ENCODE data around the gene WDR43.
A peak's percentile ranks its signal among the peaks of the same experiment; 100 is the strongest.

Gene WDR43

GRCh38 chr2:28904802-28905457 lies 10.5 kb downstream of the WDR43 start:
- Histone ChIP-seq H3K36me3 (peaks cover 76% of the 10 kb centered on the region), H3K27me3 (ENCODE audit: insufficient read depth, low read depth, severe bottlenecking) (no peaks in the 10 kb centered on the region), H3K4me3 (ENCODE audit: low read depth, low read length) (no peak overlapping the region), H3K27ac (no peak overlapping the region), H3K9me3 (ENCODE audit: severe bottlenecking) (no peaks in the 10 kb centered on the region)
- no peak for TF ChIP-seq CTCF (IDR thresholded peaks at IDR 0.05; ENCODE audit: low read depth, low read length)
- DNase-seq = no peak

GRCh38 chr2:28905533-28905932 lies 11.1 kb downstream of the WDR43 start:
- Histone ChIP-seq H3K27me3 (ENCODE audit: insufficient read depth, low read depth, severe bottlenecking) (no peaks in the 10 kb centered on the region), H3K27ac (no peak overlapping the region), H3K9me3 (ENCODE audit: severe bottlenecking) (no peaks in the 10 kb centered on the region), H3K4me3 (ENCODE audit: low read depth, low read length) (no peak overlapping the region), H3K36me3 (peaks cover 76% of the 10 kb centered on the region)
- TF ChIP-seq CTCF (IDR thresholded peaks at IDR 0.05; ENCODE audit: low read depth, low read length) = no peak
- DNase-seq = no peak

- TF ChIP-seq CTCF (IDR thresholded peaks at IDR 0.05; ENCODE audit: low read depth, low read length) = no peak
- Histone ChIP-seq H3K27me3 (ENCODE audit: insufficient read depth, low read depth, severe bottlenecking) (no peaks in the 10 kb centered on the region), H3K36me3 (peaks cover 84% of the 10 kb centered on the region), H3K4me3 (ENCODE audit: low read depth, low read length) (no peak overlapping the region), H3K9me3 (ENCODE audit: severe bottlenecking) (no peaks in the 10 kb centered on the region), H3K27ac (no peak overlapping the region)
- DNase-seq = no peak
Measured at GRCh38 chr2:28906376-28906775, 11.9 kb downstream of the WDR43 start.

GRCh38 chr2:28906821-28907220 lies 12.4 kb downstream of the WDR43 start:
- Histone ChIP-seq H3K36me3 (peaks cover 87% of the 10 kb centered on the region), H3K4me3 (ENCODE audit: low read depth, low read length) (no peak overlapping the region), H3K9me3 (ENCODE audit: severe bottlenecking) (no peaks in the 10 kb centered on the region), H3K27ac (no peak overlapping the region), H3K27me3 (ENCODE audit: insufficient read depth, low read depth, severe bottlenecking) (no peaks in the 10 kb centered on the region)
- no peak for DNase-seq
- no peak for TF ChIP-seq CTCF (IDR thresholded peaks at IDR 0.05; ENCODE audit: low read depth, low read length)

DNA sequence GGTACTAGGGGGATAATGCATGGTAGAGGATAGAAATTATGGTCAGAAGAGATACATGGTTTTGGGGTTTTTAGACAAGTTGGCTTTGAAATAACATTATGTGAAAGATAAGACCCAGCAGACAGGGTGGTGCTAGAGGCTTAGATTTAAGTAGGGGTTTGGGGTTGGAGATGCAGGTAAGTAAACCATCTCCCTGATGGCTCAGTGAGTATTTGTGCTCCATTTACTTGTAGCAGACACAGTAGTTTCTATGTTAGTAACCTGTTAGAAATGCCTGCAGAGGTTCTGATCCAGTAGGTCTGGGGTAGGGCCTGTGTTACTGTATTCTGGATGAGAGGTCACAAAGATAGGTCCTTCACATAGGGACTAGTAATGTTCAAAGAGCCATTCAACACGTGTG lies 13.7 kb downstream of the WDR43 start:
- Histone ChIP-seq H3K27ac (peak overlapping the region; percentile 49), H3K9me3 (ENCODE audit: severe bottlenecking) (no peaks in the 10 kb centered on the region), H3K36me3 (peaks cover 87% of the 10 kb centered on the region), H3K27me3 (ENCODE audit: insufficient read depth, low read depth, severe bottlenecking) (no peaks in the 10 kb centered on the region), H3K4me3 (ENCODE audit: low read depth, low read length) (no peak overlapping the region)
- DNase-seq = no peak
- TF ChIP-seq CTCF (IDR thresholded peaks at IDR 0.05; ENCODE audit: low read depth, low read length) = no peak

Data from WERI-Rb-1 (cell line).